IMR-90 (cell line): ENCODE measurements around the gene NWD2. TPM values are rescaled to one million over a fixed set of nuclear protein-coding genes. Genes with fewer than 3 reads are reported as not detected.

ENCODE experiments used
- ATAC-seq: fragments of 200-7000 bp; cut with Tn5 transposase; 2 replicates; pipeline ENCODE4 v1.9.1; 2020; ENCODE audit warnings: low read depth, mild to moderate bottlenecking, moderate library complexity
- BruUV-seq: library from RNA; stranded (reverse); fragments of 400-500 nt; replicated peaks from 2 replicates; lab custom pipeline; 2021; lab: Mats Ljungman, UMichigan
- CTCF ChIA-PET: fragments of 300-600 bp; formaldehyde crosslinking; extraction: SDS; loops from one replicate; lab custom pipeline; 2021; ENCODE audit warnings: antibody characterized with exemption; lab: Yijun Ruan, JAX
- POLR2A ChIA-PET: fragments of 300-600 bp; sonication (Branson Sonifier 250); formaldehyde crosslinking; loops from one replicate; lab custom pipeline; 2022; ENCODE audit warnings: antibody characterized with exemption; ENCODE audit not compliant: unreplicated experiment; lab: Charles Lee
- DNase-seq: peaks from one replicate; pipeline ENCODE4 v3.0.0; 2013
- H2AFZ ChIP-seq: replicated peaks from 2 replicates; pipeline ENCODE3; 2013; ENCODE audit warnings: low read length, mild to moderate bottlenecking; ENCODE audit not compliant: poor library complexity
- H2AK5ac ChIP-seq: 2 replicates; pipeline ENCODE4 v1.6.1; 2013; ENCODE audit warnings: low read depth, low read length, inconsistent platforms
- H2AK9ac ChIP-seq: replicated peaks from 2 replicates; pipeline ENCODE3; 2013; ENCODE audit warnings: mild to moderate bottlenecking, low read depth, low read length, moderate library complexity; ENCODE audit not compliant: poor library complexity
- H2BK120ac ChIP-seq: 2 replicates; pipeline ENCODE4 v1.6.1; 2013; ENCODE audit warnings: low read depth, low read length, inconsistent platforms
- H2BK15ac ChIP-seq: 3 replicates; pipeline ENCODE4 v1.6.1; 2013; ENCODE audit warnings: low read depth, low read length, inconsistent platforms
- H2BK20ac ChIP-seq: 2 replicates; pipeline ENCODE4 v1.6.1; 2013; ENCODE audit warnings: low read depth, mild to moderate bottlenecking, inconsistent platforms, low read length, moderate library complexity
- H2BK5ac ChIP-seq: 2 replicates; pipeline ENCODE4 v1.6.1; 2013; ENCODE audit warnings: mild to moderate bottlenecking, low read depth, low read length, inconsistent platforms; ENCODE audit not compliant: poor library complexity, severe bottlenecking
- H3K14ac ChIP-seq: replicated peaks from 2 replicates; pipeline ENCODE4 v1.6.1; 2013; ENCODE audit warnings: low read depth, low read length, inconsistent platforms
- H3K18ac ChIP-seq: 2 replicates; pipeline ENCODE4 v1.6.1; 2013; ENCODE audit warnings: low read depth, low read length, control low read depth
- H3K23ac ChIP-seq: 2 replicates; pipeline ENCODE4 v1.6.1; 2013; ENCODE audit warnings: low read depth, low read length, inconsistent platforms
- H3K27ac ChIP-seq: 2 replicates; pipeline ENCODE4 v1.5.1; 2013; ENCODE audit warnings: mild to moderate bottlenecking, control low read depth, low read length; ENCODE audit not compliant: insufficient read depth
- H3K27me3 ChIP-seq: 2 replicates; pipeline ENCODE4 v1.6.1; 2013; ENCODE audit warnings: low read length; ENCODE audit not compliant: control insufficient read depth, insufficient read depth
- H3K36me3 ChIP-seq: 2 replicates; pipeline ENCODE4 v1.6.1; 2013; ENCODE audit warnings: low read length, mixed read lengths; ENCODE audit not compliant: control insufficient read depth, insufficient read depth
- H3K4ac ChIP-seq: 2 replicates; pipeline ENCODE4 v1.6.1; 2013; ENCODE audit warnings: low read depth, low read length, inconsistent platforms
- H3K4me1 ChIP-seq: 2 replicates; pipeline ENCODE4 v1.6.1; 2013; ENCODE audit warnings: low read length, mixed read lengths; ENCODE audit not compliant: control insufficient read depth, insufficient read depth
- H3K4me2 ChIP-seq: 2 replicates; pipeline ENCODE4 v1.6.1; 2013; ENCODE audit warnings: low read depth, mild to moderate bottlenecking, control low read depth, low read length, moderate library complexity
- H3K4me3 ChIP-seq: 2 replicates; pipeline ENCODE4 v1.5.1; 2013; ENCODE audit warnings: low read depth, mild to moderate bottlenecking, control low read depth, low read length, moderate library complexity; ENCODE audit not compliant: insufficient read depth
- H3K56ac ChIP-seq: 2 replicates; pipeline ENCODE4 v1.6.1; 2013; ENCODE audit warnings: low read length, inconsistent platforms; ENCODE audit not compliant: insufficient read depth; ENCODE audit errors: extremely low read depth
- H3K79me1 ChIP-seq, 2 experiments: 2 replicates each; pipeline ENCODE4 v1.6.1; 2013; ENCODE audit warnings: low read length in 2 of 2, inconsistent platforms in 1 of 2, low read depth in 1 of 2
- H3K9ac ChIP-seq: 2 replicates; pipeline ENCODE4 v1.6.1; 2013; ENCODE audit warnings: low read depth, low read length, control low read depth
- H3K9me1 ChIP-seq: 2 replicates; pipeline ENCODE4 v1.6.1; 2013; ENCODE audit warnings: low read length, inconsistent platforms; ENCODE audit not compliant: insufficient read depth
- H3K9me3 ChIP-seq: 2 replicates; pipeline ENCODE4 v1.6.1; 2013; ENCODE audit warnings: low read length; ENCODE audit not compliant: control insufficient read depth, insufficient read depth
- H4K20me1 ChIP-seq: 2 replicates; pipeline ENCODE4 v1.6.1; 2013; ENCODE audit warnings: low read length, inconsistent platforms; ENCODE audit not compliant: insufficient read depth
- H4K5ac ChIP-seq: 2 replicates; pipeline ENCODE4 v1.6.1; 2013; ENCODE audit warnings: mild to moderate bottlenecking, low read depth, low read length, control low read depth
- H4K8ac ChIP-seq, 2 experiments: 2 replicates each; pipeline ENCODE4 v1.6.1; 2013; ENCODE audit warnings: low read depth in 2 of 2, low read length in 2 of 2, control low read depth in 1 of 2, inconsistent platforms in 1 of 2
- H4K91ac ChIP-seq: 2 replicates; pipeline ENCODE4 v1.6.1; 2013; ENCODE audit warnings: low read depth, low read length, inconsistent platforms; ENCODE audit not compliant: insufficient read depth
- BHLHE40 ChIP-seq: fragments of 150-350 bp; IDR thresholded peaks from 2 replicates; pipeline ENCODE4 v1.6.1; 2016; ENCODE audit warnings: mild to moderate bottlenecking, low read depth, low read length
- WGBS, 2 experiments: methylation state at CpG; one replicate each; pipeline versions ENCODE4 v1.1.5 to v1.1.7; 2013; ENCODE audit warnings: missing lambda C conversion rate in 2 of 2; ENCODE audit not compliant: insufficient read length in 1 of 2; ENCODE audit errors: extremely low coverage in 2 of 2; 5-methylcytosine and 5-hydroxymethylcytosine counted together
- dilution Hi-C: fragments of 300-500 bp; cut with HindIII; formaldehyde crosslinking; loops from one replicate; pipeline ENCODE4 v1.14.3; 2018; ENCODE audit warnings: low sequenced_read_pairs; ENCODE audit not compliant: unreplicated experiment
- in situ Hi-C: fragments of 300-500 bp; cut with MboI; formaldehyde crosslinking; loops from 3 replicates; pipeline ENCODE4 v1.14.3; 2019; ENCODE audit warnings: low sequenced_read_pairs, inconsistent platforms, mixed read lengths
- intact Hi-C: fragments of 100-400 bp; cut with micrococcal nuclease; formaldehyde crosslinking; loops from 2 replicates; pipeline ENCODE4 v1.10.0; 2022
- polyA plus RNA-seq, 3 experiments: library from polyadenylated mRNA; depleted of rRNA; stranded (reverse); fragments of >200 nt; gene quantifications; 2 replicates each; pipeline ENCODE4 v1.2.3, GENCODE V29; 2012; ENCODE audit warnings: low replicate concordance in 1 of 3
- total RNA-seq: library from RNA; depleted of rRNA; stranded (reverse); fragments of >200 nt; gene quantifications from 2 replicates; pipeline ENCODE4 v1.2.3, GENCODE V29; 2012

Gene NWD2
- total and polyA plus RNA-seq, 2 of the 4 experiments (the other 2 are of a cell fraction) = not detected

- Histone ChIP-seq H3K4me3 (no peak overlapping the region), H3K18ac (no peak overlapping the region), H3K4ac (no peak overlapping the region), H3K4me2 (no peak overlapping the region), H3K14ac (no peak overlapping the region), H2AK5ac (no peak overlapping the region), H2BK20ac (no peak overlapping the region), H4K5ac (no peak overlapping the region), H3K27ac (no peak overlapping the region), H3K9me1 (no peaks in the 10 kb centered on the region), H2AFZ (no peak overlapping the region), H2BK120ac (no peak overlapping the region), H3K4me1 (no peaks in the 10 kb centered on the region), H3K56ac (no peak overlapping the region), H3K9me3 (no peaks in the 10 kb centered on the region), H4K91ac (no peak overlapping the region), H2AK9ac (no peak overlapping the region), H4K20me1 (no peaks in the 10 kb centered on the region), H3K27me3 (no peaks in the 10 kb centered on the region), H4K8ac (no peak overlapping the region), H3K23ac (no peak overlapping the region), H3K79me1 (no peaks in the 10 kb centered on the region), H2BK15ac (no peak overlapping the region), H2BK5ac (no peak overlapping the region), H3K36me3 (no peaks in the 10 kb centered on the region), H3K9ac (no peak overlapping the region)
- TF ChIP-seq BHLHE40 = no peak
- DNase-seq (no peak), ATAC-seq (no peak)
- BruUV-seq = no TSS peak
- CTCF ChIA-PET = interaction anchor here (0.6 to 0.9 kb wide), 4 partner anchors 10 to 835 kb away, joined by 3 to 4 read pairs (median 3); no protein-coding TSS in a partner anchor
- in situ Hi-C loops = loop anchor here (25.0 kb wide), 1 partner anchor 1027 kb away; no protein-coding TSS in a partner anchor
- intact Hi-C loops = no loop called here
- dilution Hi-C loops = no loop called here
- no CpG with 5 or more reads among the region's 7 CpGs for WGBS, 2 experiments
- POLR2A ChIA-PET = no interaction called here
Measured at GRCh38 chr4:37389366-37389765, 144.8 kb downstream of the NWD2 start.
